GM18873 (cell line): ENCODE data around the gene GIMAP6.
"Not testable (repeated sequence)": the region's sequence is repeated elsewhere in the genome, so short reads cannot be mapped to it uniquely, and the experiment has no call there.

Experiments used
- ATAC-seq: cut with Tn5 transposase; IDR thresholded peaks from one replicate; pipeline ENCODE4 v1.9.1; 2021; ENCODE audit warnings: mild to moderate bottlenecking, moderate library complexity, moderate number of reproducible peaks; ENCODE audit not compliant: unreplicated experiment, low FRiP score

Gene GIMAP6

GRCh38 chr7:150648353-150649079 lies 16.3 kb upstream of the GIMAP6 start:
- no peak for ATAC-seq

- ATAC-seq: no peak
These were observed 13.3 kb upstream of the GIMAP6 start for GRCh38 chr7:150645259-150646020.

GRCh38 chr7:150642926-150643325 lies 10.7 kb upstream of the GIMAP6 start:
- ATAC-seq: no peak

GRCh38 chr7:150641854-150642253 lies 9.7 kb upstream of the GIMAP6 start:
- ATAC-seq: no peak

- ATAC-seq: no peak
These were observed 1.7 kb upstream of the GIMAP6 start for GRCh38 chr7:150633926-150634325.

- no peak for ATAC-seq
These were observed 930 bp downstream of the GIMAP6 start for GRCh38 chr7:150631084-150631826.

- ATAC-seq: no peak
These were observed 2.8 kb downstream of the GIMAP6 start for GRCh38 chr7:150629347-150629746.

GRCh38 chr7:150627959-150628358 lies 4.2 kb downstream of the GIMAP6 start:
- ATAC-seq: no peak

GRCh38 chr7:150626696-150627095 lies 5.5 kb downstream of the GIMAP6 start:
- no peak for ATAC-seq

- ATAC-seq: peak; percentile 33
These were observed 10.8 kb downstream of the GIMAP6 start for GRCh38 chr7:150621376-150621775.

GRCh38 chr7:150620617-150621371 lies 11.4 kb downstream of the GIMAP6 start:
- ATAC-seq: peak; percentile 60

- no peak for ATAC-seq
These were observed 12.1 kb downstream of the GIMAP6 start for GRCh38 chr7:150620061-150620460.

GRCh38 chr7:150615221-150615755 lies 16.9 kb downstream of the GIMAP6 start:
- not testable (repeated sequence) for ATAC-seq

- not testable (repeated sequence) for ATAC-seq
These were observed 17.8 kb downstream of the GIMAP6 start for GRCh38 chr7:150614426-150614825.

- ATAC-seq: no peak
These were observed 18.3 kb downstream of the GIMAP6 start for GRCh38 chr7:150613880-150614279.

- no peak for ATAC-seq
These were observed 19.3 kb downstream of the GIMAP6 start for GRCh38 chr7:150612925-150613324.

- ATAC-seq: no peak
These were observed 22.0 kb downstream of the GIMAP6 start for GRCh38 chr7:150610233-150610632.

- not testable (repeated sequence) for ATAC-seq
These were observed 28.6 kb downstream of the GIMAP6 start for GRCh38 chr7:150603600-150603999.

- no peak for ATAC-seq
These were observed 36.8 kb downstream of the GIMAP6 start for GRCh38 chr7:150595361-150595760.

GRCh38 chr7:150594805-150595204 lies 37.4 kb downstream of the GIMAP6 start:
- no peak for ATAC-seq
